Middle frontal gyrus (tissue), 1 donor: ENCODE measurements around the gene POU5F1.

ENCODE experiments used
- DNase-seq: peaks from one replicate; pipeline ENCODE4 v3.0.0-alpha.2; 2015; ENCODE audit warnings: low spot score; ENCODE audit errors: extremely low spot score

POU5F1 gene

GRCh38 chr6:31144296-31144969, 26.0 kb downstream of the POU5F1 start:
- DNase-seq, result no peak

DNA sequence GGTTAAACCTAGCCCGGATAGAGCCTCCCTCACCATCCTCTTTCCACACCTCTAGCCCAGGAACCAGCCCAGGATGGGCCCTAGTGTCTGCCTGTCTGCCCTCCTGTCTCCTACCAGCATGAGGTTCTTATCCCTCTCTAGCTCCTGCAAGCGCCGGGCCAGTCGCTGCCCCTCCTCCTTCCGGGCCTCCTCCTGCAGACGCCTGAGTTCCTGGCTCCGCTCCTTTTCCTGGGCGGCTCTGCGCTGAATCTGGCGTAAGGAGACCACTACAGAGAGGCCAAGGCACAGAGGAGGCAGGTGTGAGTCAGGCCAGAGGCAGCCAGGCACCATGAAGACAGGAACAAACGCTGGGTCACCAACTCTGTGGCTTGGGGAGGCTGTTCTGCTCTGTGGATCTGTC, 27.3 kb downstream of the POU5F1 start:
- no peak for DNase-seq

GRCh38 chr6:31142361-31142761, 28.1 kb downstream of the POU5F1 start:
- no peak for DNase-seq

DNA sequence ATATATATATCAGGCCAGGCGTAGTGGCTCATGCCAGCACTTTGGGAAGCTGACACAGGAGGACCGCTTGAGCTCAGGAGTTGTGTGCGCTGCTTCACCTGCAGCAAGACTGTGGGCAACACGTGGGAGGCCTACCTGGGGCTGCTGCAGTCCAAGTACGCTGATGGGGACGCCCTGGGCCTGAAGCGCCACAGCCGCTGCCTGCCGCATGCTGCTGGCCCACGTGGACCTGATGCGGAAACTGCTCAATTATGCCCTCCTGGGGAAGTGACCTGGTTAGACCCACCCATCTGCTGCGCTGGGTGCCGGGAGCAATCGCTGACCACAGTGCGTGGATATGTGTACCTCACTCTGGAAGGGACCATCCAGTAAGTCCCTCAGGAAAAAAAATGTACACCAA, 29.8 kb downstream of the POU5F1 start:
- no peak for DNase-seq

GRCh38 chr6:31139599-31139998, 30.9 kb downstream of the POU5F1 start:
- DNase-seq, result no peak

- DNase-seq, result no peak
Measured at GRCh38 chr6:31138982-31139381, 31.5 kb downstream of the POU5F1 start, which contains the start of gene PSORS1C2. Gene PSORS1C2 (minus strand): TSS chr6:31139066. CDS start chr6:31139026, 40 bp downstream.

- DNase-seq, result no peak
Measured at GRCh38 chr6:31135710-31136109, 34.8 kb downstream of the POU5F1 start.

GRCh38 chr6:31132806-31133205, 37.7 kb downstream of the POU5F1 start:
- no peak for DNase-seq

DNA sequence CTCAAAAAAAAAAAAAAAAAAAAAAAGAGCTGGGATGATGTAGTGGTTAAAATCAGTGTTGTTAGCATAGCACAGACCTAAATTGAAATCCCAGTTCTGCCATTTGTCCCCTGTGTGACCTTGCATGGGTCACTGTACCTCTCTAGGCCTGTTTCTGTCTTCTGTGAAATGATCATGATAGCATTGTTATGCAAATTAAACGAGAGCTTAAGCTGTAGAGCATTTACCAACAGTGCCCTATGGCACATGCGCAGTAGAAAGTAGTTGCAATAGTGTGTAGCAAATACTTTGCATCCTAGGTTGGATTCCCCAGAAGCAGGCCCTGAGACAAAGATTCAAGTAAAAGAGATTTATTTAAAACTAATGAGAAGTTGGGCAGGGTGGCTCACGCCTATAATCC, 38.9 kb downstream of the POU5F1 start:
- no peak for DNase-seq

DNA sequence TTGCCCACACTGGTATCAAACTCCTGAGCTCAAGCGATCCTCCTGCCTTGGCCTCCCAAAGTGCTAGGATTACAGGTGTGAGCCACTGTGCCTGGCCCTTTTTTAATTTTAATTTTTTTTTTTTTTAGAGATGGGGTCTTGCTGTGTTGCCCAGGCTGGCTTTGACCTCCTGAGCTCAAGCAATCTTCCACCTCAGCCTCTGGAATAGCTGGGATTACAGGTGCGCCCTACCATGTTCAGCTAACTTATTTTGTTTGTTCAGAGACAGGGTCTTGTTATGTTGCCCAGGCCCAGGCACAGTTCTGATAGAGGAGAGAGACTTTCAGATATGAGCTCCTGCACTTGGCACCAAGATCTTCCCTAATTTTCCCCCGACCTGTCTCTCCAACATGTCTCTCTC, 39.7 kb downstream of the POU5F1 start:
- DNase-seq, result no peak

- DNase-seq, result no peak
Measured at GRCh38 chr6:31129130-31129529, 41.4 kb downstream of the POU5F1 start.

GRCh38 chr6:31128093-31128676, 42.3 kb downstream of the POU5F1 start:
- DNase-seq, result no peak

GRCh38 chr6:31126396-31127175, 43.9 kb downstream of the POU5F1 start:
- no peak for DNase-seq

DNA sequence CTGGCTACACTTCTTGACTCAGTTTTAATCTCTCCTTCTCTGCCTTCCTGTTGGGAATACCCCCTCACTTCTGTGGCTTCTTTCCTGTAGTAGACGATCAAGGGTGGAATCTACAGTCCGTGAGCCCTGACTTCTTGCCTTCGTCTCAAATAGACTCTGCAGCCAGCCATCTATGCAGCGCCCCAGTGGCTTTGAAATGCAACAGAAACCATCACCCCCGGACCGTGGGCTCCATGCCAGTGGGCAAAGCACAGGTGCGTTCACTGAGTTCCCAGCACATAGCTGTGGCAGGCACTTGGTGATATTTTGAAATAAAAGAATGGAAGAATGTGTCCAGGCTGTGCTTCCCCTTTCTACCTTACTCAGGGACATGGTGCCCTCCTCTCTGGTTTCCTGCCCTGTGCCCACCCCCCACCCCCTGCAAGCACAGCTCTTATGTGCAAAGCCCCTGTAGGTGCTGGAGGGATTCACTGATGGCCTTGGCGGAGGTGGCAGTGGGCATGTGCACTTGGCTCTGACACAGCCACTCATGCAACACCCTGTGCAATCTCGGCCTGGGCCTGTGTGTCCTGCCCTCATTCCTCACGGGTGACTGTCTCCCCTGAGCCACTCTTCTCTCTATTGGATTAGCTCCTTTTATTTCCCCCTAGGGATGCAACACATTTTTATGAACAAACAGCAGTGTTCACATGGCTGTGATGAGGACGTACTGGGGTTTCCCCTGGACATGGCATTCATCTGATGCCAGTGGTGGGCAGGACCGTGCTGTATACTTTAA, 44.7 kb downstream of the POU5F1 start:
- DNase-seq, result no peak

DNA sequence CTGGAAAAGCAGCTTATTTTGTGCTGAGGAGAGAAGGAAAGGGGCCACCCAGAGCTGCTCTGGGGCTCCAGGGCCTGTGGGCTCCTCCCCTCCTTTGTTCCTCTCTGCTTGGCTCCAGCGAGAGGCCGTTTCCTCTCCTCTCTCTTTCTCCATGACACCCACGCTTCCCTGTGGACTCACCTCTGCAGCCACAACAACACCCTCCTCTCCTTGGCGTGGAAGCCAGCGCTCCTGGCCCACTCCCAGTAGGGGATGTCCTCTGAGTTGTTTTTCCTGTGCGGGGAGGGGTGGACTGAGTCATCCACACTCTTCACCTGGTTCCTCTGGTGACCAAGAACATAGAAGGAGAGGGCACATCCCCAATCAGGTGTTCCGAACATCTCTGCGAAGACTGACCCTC, 45.3 kb downstream of the POU5F1 start:
- DNase-seq, result no peak

- DNase-seq, result no peak
Measured at GRCh38 chr6:31122791-31123706, 47.4 kb downstream of the POU5F1 start.

DNA sequence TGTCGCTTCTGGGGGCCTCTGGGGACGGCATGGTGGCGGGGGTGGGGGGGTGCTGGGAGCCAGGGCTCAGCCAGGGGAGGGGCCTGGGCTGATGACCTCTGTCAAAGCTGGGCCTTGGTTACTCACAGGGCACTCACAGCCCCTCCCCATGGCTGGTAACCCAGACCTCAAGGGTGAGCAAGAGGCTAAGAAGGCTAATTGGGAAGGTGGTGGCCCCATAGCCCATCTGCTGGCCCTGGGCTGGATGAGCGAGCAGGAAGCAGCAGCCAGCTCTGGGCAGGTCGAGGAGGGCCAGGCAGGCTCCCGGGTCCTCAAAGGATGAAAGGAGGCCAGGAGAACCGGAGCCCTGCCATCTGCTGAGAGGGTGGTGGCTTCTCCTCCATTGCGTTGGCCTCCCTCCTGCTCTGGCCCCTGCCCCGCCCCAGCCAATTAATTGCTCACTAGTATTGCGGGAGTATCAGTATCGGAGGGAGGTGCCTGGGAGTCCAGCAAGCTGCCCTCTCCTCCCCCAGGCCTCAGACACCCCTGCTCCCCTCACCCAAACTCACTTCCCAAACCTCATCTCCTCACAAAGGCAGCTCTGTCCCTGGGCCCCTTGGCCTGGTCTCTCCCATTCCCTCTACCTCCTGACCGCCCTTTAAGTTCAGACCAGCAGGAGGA, 49.2 kb downstream of the POU5F1 start:
- DNase-seq, result no peak

GRCh38 chr6:31120151-31120915, 50.1 kb downstream of the POU5F1 start, which contains the start of gene CDSN:
Gene CDSN (minus strand): TSS chr6:31120446. CDS start chr6:31120419, 27 bp downstream.
- no peak for DNase-seq

DNA sequence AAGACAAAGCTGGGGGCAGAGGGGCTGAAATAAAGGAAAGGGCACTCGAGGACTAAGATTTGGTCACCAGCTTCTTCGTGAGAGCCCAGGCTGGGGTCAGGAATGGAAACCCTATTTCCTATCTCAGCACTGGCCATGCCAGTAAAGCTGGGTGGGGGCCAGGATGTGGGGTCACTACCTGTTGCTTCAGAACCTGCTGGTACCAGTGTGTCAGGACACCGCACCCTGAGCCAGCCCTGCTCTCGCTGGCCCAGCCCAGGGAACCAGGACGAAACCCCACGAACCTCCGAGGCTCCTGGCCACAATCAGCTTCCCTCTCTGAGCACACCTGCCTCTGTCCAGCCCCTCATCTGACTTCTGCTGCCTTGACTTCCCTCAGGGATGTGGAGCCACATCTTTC, 52.3 kb downstream of the POU5F1 start:
- DNase-seq, result no peak
